K562 (cell line): Measurements from ENCODE around the gene MACF1. TPM values are rescaled to one million over a fixed set of nuclear protein-coding genes. Genes with fewer than 3 reads are reported as not detected.

Source experiments
- ARHGAP35 ChIP-seq: fragments of 450-650 bp; IDR thresholded peaks from 2 replicates; pipeline ENCODE4 v1.6.1; 2018; ENCODE audit not compliant: partially characterized antibody
- ARID1B ChIP-seq: fragments of 450-650 bp; IDR thresholded peaks from 2 replicates; pipeline ENCODE4 v1.6.1; 2016; ENCODE audit warnings: antibody characterized with exemption, mild to moderate bottlenecking, inconsistent platforms
- CCAR2 ChIP-seq: fragments of 200-400 bp; formaldehyde crosslinking; IDR thresholded peaks from 2 replicates; pipeline ENCODE4 v1.6.1; 2017; ENCODE audit warnings: mild to moderate bottlenecking, low read depth, low read length
- ESRRA ChIP-seq: fragments of 450-650 bp; IDR thresholded peaks from 2 replicates; pipeline ENCODE4 v1.6.1; 2014; ENCODE audit warnings: low read depth, mild to moderate bottlenecking, moderate library complexity, borderline replicate concordance
- EWSR1 ChIP-seq: fragments of 450-650 bp; IDR thresholded peaks from 2 replicates; pipeline ENCODE4 v1.6.1; 2018; ENCODE audit warnings: borderline replicate concordance, mild to moderate bottlenecking, low read depth, moderate library complexity; ENCODE audit not compliant: partially characterized antibody
- FOXP1 ChIP-seq: sonication (generic); formaldehyde crosslinking; IDR thresholded peaks from 2 replicates; pipeline ENCODE4 v1.8.0; 2022; ENCODE audit warnings: mild to moderate bottlenecking, missing genetic modification reagents
- GATAD2B ChIP-seq: fragments of 450-650 bp; IDR thresholded peaks from 2 replicates; pipeline ENCODE4 v1.6.1; 2017; ENCODE audit warnings: mild to moderate bottlenecking, borderline replicate concordance
- GMEB1 ChIP-seq: fragments of 250-450 bp; sonication (Bioruptor Pico); IDR thresholded peaks from 2 replicates; pipeline ENCODE4 v1.4.0; 2020; ENCODE audit warnings: mild to moderate bottlenecking
- HDAC2 ChIP-seq: fragments of 450-650 bp; IDR thresholded peaks from 2 replicates; pipeline ENCODE4 v1.6.1; 2016; ENCODE audit warnings: mild to moderate bottlenecking
- HOMEZ ChIP-seq: fragments of 250-450 bp; sonication (Bioruptor Pico); IDR thresholded peaks from 2 replicates; pipeline ENCODE4 v1.4.0; 2020; ENCODE audit warnings: mild to moderate bottlenecking, moderate library complexity
- IFI16 ChIP-seq: fragments of 250-450 bp; sonication (Bioruptor Pico); IDR thresholded peaks from 2 replicates; pipeline ENCODE4 v2.1.2; 2022; ENCODE audit warnings: mild to moderate bottlenecking, inconsistent platforms
- JUN ChIP-seq, 2 experiments: sonication (generic) in 1 of 2; formaldehyde crosslinking in 1 of 2; IDR thresholded peaks; 2 replicates each; pipeline versions ENCODE4 v1.6.1 to v1.8.0; 2012 to 2022; ENCODE audit warnings: borderline replicate concordance in 2 of 2, mild to moderate bottlenecking in 2 of 2, improper control_type of control experiment in 1 of 2, low read depth in 1 of 2, low read length in 1 of 2, missing genetic modification reagents in 1 of 2
- MBD1 ChIP-seq: fragments of 250-450 bp; sonication (Bioruptor Pico); IDR thresholded peaks from 2 replicates; pipeline ENCODE4 v1.8.0; 2022; ENCODE audit warnings: inconsistent platforms
- MEF2D ChIP-seq: conservative IDR thresholded peaks from 2 replicates; pipeline ENCODE4 v1.6.1; 2016; ENCODE audit warnings: low read depth, missing genetic modification characterization, missing compliant biosample characterization
- MTA3 ChIP-seq: fragments of 450-650 bp; formaldehyde crosslinking; IDR thresholded peaks from 2 replicates; pipeline ENCODE4 v1.6.1; 2017; ENCODE audit warnings: mild to moderate bottlenecking, borderline replicate concordance
- MYNN ChIP-seq, 2 experiments: sonication (generic); formaldehyde crosslinking in 1 of 2; IDR thresholded peaks; 2 replicates each; pipeline versions ENCODE4 v1.5.0 to v1.6.1; 2016 to 2020; ENCODE audit warnings: antibody characterized with exemption in 1 of 2, missing genetic modification reagents in 1 of 2
- NR0B1 ChIP-seq: fragments of 450-650 bp; IDR thresholded peaks from one replicate; pipeline ENCODE4 v1.6.1; 2018; ENCODE audit warnings: mild to moderate bottlenecking, moderate library complexity; ENCODE audit not compliant: partially characterized antibody
- RUNX1 ChIP-seq: sonication (generic); IDR thresholded peaks from 2 replicates; pipeline ENCODE4 v1.6.1; 2016; ENCODE audit warnings: antibody characterized with exemption, low read depth
- SREBF1 ChIP-seq: fragments of 150-350 bp; IDR thresholded peaks from 2 replicates; pipeline ENCODE4 v1.6.1; 2014; ENCODE audit warnings: antibody characterized with exemption, low read depth, low read length, borderline replicate concordance
- TEAD4 ChIP-seq, 2 experiments: sonication (generic) in 1 of 2; formaldehyde crosslinking in 1 of 2; IDR thresholded peaks; 2 replicates each; pipeline versions ENCODE4 v1.6.1 to v1.8.0; 2012 to 2022; ENCODE audit warnings: borderline replicate concordance in 1 of 2, inconsistent platforms in 1 of 2, low read length in 1 of 2, mild to moderate bottlenecking in 1 of 2, missing genetic modification reagents in 1 of 2
- ZSCAN29 ChIP-seq: fragments of 450-650 bp; IDR thresholded peaks from 2 replicates; pipeline ENCODE4 v1.6.1; 2017
- polyA plus RNA-seq, 8 experiments: library from polyadenylated mRNA; depleted of rRNA in 4 of 8; stranded (reverse) in 5 of 8; unstranded in 3 of 8; fragments of >200 nt; fragmentation: Nextera tagmentation in 2 of 8; fragmentation: Illumina TruSeq in 1 of 8; extraction: Ambion mirVana in 2 of 8; extraction: Trizol in 1 of 8; gene quantifications; 2 replicates each; pipeline versions ENCODE4 v1.2.1 to v1.2.3, GENCODE V29; 2011 to 2014; ENCODE audit warnings: inconsistent platforms in 1 of 8, missing spikeins in 1 of 8
- total RNA-seq, 7 experiments: library from RNA; depleted of rRNA in 6 of 7; stranded (reverse); fragments of >200 nt in 6 of 7; fragmentation: Illumina TruSeq in 2 of 7; extraction: Trizol in 2 of 7; gene quantifications; 2 replicates each; pipeline versions ENCODE4 v1.2.1 to v1.2.3, GENCODE V29; 2011 to 2021; ENCODE audit warnings: low replicate concordance in 1 of 7

The MACF1 gene
- total and polyA plus RNA-seq, 9 of the 15 experiments (the other 6 are each of a cell fraction or from before 2014, with no cell fraction given): 13.2 to 232 (median 112) TPM

- TF ChIP-seq MTA3 (no peak), RUNX1 (0 out of 2 replicates have a peak, but pooled peaks have one; percentile 33), TEAD4 (IDR thresholded peaks at IDR 0.05; ENCODE audit: low read length) (peak; percentile 41), TEAD4 (CRISPR knock-in tag; IDR thresholded peaks at IDR 0.05; ENCODE audit: borderline replicate concordance) (peak; percentile 69; the same call in 1 of the 2 replicates), ESRRA (peak; percentile 57; the same call in 1 of the 2 replicates), JUN (IDR thresholded peaks at IDR 0.05; ENCODE audit: borderline replicate concordance, low read depth, low read length) (no peak), JUN (CRISPR knock-in tag; IDR thresholded peaks at IDR 0.05; ENCODE audit: borderline replicate concordance) (no peak), ARID1B (no peak), GATAD2B (no peak), MEF2D (no peak), GMEB1 (no peak), IFI16 (CRISPR knock-in tag) (no peak), ZSCAN29 (no peak), SREBF1 (no peak), NR0B1 (no peak), HDAC2 (0 out of 2 replicates have a peak, but pooled peaks have one; percentile 39), MBD1 (CRISPR knock-in tag) (no peak), EWSR1 (no peak), MYNN (IDR thresholded peaks at IDR 0.05) (no peak), MYNN (CRISPR knock-in tag; IDR thresholded peaks at IDR 0.05) (no peak), CCAR2 (no peak), FOXP1 (CRISPR knock-in tag) (peak; percentile 59; the same call in 1 of the 2 replicates), HOMEZ (CRISPR knock-in tag) (no peak), ARHGAP35 (no peak)
Measured at GRCh38 chr1:39258146-39258924, 53.8 kb downstream of the MACF1 start (continued).
